ENCODE measurements around the gene NRCAM. TPM values are rescaled to one million over a fixed set of nuclear protein-coding genes. Genes with fewer than 3 reads are reported as not detected.

The NRCAM gene
- total and polyA plus RNA-seq, 2 donors (not counting 1 experiment from before 2014, with no cell fraction given), result 0.75 to 4.6 TPM

GRCh38 chr7:108479118-108479517 lies 22.9 kb upstream of the NRCAM start:
- 60% methylated on average over 1 of the region's 5 CpGs for WGBS (ENCODE audit: insufficient coverage)
- Histone ChIP-seq H3K36me3 (replicated peaks in 1 of 2; ENCODE audit: control extremely low read depth in 1 of 2, control insufficient read depth in 1 of 2, extremely low read depth in 1 of 2, insufficient read depth in 2 of 2, low read length in 1 of 2) (peaks cover 2 to 54% of the 10 kb centered on the region in 2 experiments), H4K20me1 (ENCODE audit: control insufficient read depth, insufficient read depth, low read length, poor library complexity, severe bottlenecking) (peaks cover 13% of the 10 kb centered on the region), H3K4me2 (replicated peaks; ENCODE audit: low read depth, low read length, poor library complexity, severe bottlenecking) (no peak overlapping the region), H3K4me3 (ENCODE audit: control extremely low read depth in 1 of 5, extremely low read depth in 1 of 5, insufficient read depth in 1 of 5, low read depth in 2 of 5, low read length in 4 of 5) (no peak overlapping the region), H3K27me3 (replicated peaks in 1 of 4; ENCODE audit: control extremely low read depth in 1 of 4, control insufficient read depth in 3 of 4, insufficient read depth in 4 of 4, low read length in 3 of 4) (no peaks in the 10 kb centered on the region), H3K27ac (ENCODE audit: low read length in 2 of 2) (no peak overlapping the region), H3K9ac (ENCODE audit: low read length) (no peak overlapping the region), H2AFZ (ENCODE audit: insufficient read depth, low read depth, low read length, poor library complexity, severe bottlenecking) (no peak overlapping the region), H3K9me3 (ENCODE audit: control extremely low read depth in 1 of 3, control insufficient read depth in 2 of 3, insufficient read depth in 1 of 3, low read length in 2 of 3) (no peaks in the 10 kb centered on the region), H3K4me1 (ENCODE audit: control insufficient read depth in 2 of 2, insufficient read depth in 2 of 2, low read length in 2 of 2) (no peaks in the 10 kb centered on the region), H3K79me2 (ENCODE audit: control insufficient read depth, insufficient read depth, low read length) (no peaks in the 10 kb centered on the region)
- peaks cover 6% of the 10 kb centered on the region for H3K4me1 Mint-ChIP-seq
- intact Hi-C loops (cut with micrococcal nuclease), result no loop called here
- ATAC-seq (ENCODE audit: low read depth) (no peak), DNase-seq (no peak)
- no peak overlapping the region for H3K27ac Mint-ChIP-seq
- no peaks in the 10 kb centered on the region for H3K9me3 Mint-ChIP-seq (ENCODE audit: insufficient read depth)
- TF ChIP-seq EZH2 (IDR thresholded peaks at IDR 0.05; ENCODE audit: borderline replicate concordance, insufficient read depth, low read depth, low read length, poor library complexity, severe bottlenecking) (no peak), CTCF (IDR thresholded peaks at IDR 0.05) (no peak)
- no peak overlapping the region for H3K4me3 Mint-ChIP-seq
- ChIA-PET POLR2A (interaction anchor here (1.0 kb wide), 1 partner anchor 25 kb away, joined by 3 read pairs; no protein-coding TSS in a partner anchor), CTCF (interaction anchor here (0.6 to 1.5 kb wide), 4 partner anchors 9 to 27 kb away, joined by 3 to 6 read pairs (median 3); partner anchors contain the start of gene NRCAM)
- no peaks in the 10 kb centered on the region for H3K27me3 Mint-ChIP-seq

GRCh38 chr7:108468246-108468645 lies 12.0 kb upstream of the NRCAM start:
- DNase-seq, result no peak
- TF ChIP-seq EZH2 (IDR thresholded peaks at IDR 0.05; ENCODE audit: borderline replicate concordance, insufficient read depth, low read depth, low read length, poor library complexity, severe bottlenecking) (no peak), CTCF (IDR thresholded peaks at IDR 0.05) (no peak)
- Histone ChIP-seq H3K9ac (ENCODE audit: low read length) (no peak overlapping the region), H3K27me3 (replicated peaks in 1 of 4; ENCODE audit: control extremely low read depth in 1 of 4, control insufficient read depth in 3 of 4, insufficient read depth in 4 of 4, low read length in 3 of 4) (peaks cover 0 to 15% (median 7%) of the 10 kb centered on the region in 4 experiments), H4K20me1 (ENCODE audit: control insufficient read depth, insufficient read depth, low read length, poor library complexity, severe bottlenecking) (peaks cover 7% of the 10 kb centered on the region), H3K4me2 (replicated peaks; ENCODE audit: low read depth, low read length, poor library complexity, severe bottlenecking) (no peak overlapping the region), H2AFZ (ENCODE audit: insufficient read depth, low read depth, low read length, poor library complexity, severe bottlenecking) (no peak overlapping the region), H3K4me1 (ENCODE audit: control insufficient read depth in 2 of 2, insufficient read depth in 2 of 2, low read length in 2 of 2) (peaks cover 9 to 11% of the 10 kb centered on the region in 2 donors), H3K79me2 (ENCODE audit: control insufficient read depth, insufficient read depth, low read length) (no peaks in the 10 kb centered on the region), H3K36me3 (replicated peaks in 1 of 2; ENCODE audit: control extremely low read depth in 1 of 2, control insufficient read depth in 1 of 2, extremely low read depth in 1 of 2, insufficient read depth in 2 of 2, low read length in 1 of 2) (no peaks in the 10 kb centered on the region), H3K9me3 (ENCODE audit: control extremely low read depth in 1 of 3, control insufficient read depth in 2 of 3, insufficient read depth in 1 of 3, low read length in 2 of 3) (no peaks in the 10 kb centered on the region), H3K4me3 (ENCODE audit: control extremely low read depth in 1 of 5, extremely low read depth in 1 of 5, insufficient read depth in 1 of 5, low read depth in 2 of 5, low read length in 4 of 5) (no peak overlapping the region), H3K27ac (ENCODE audit: low read length in 2 of 2) (no peak overlapping the region)
- Mint-ChIP-seq H3K4me3 (peak overlapping the region; percentile 71), H3K9me3 (ENCODE audit: insufficient read depth) (no peaks in the 10 kb centered on the region), H3K27me3 (peaks cover 24% of the 10 kb centered on the region), H3K4me1 (peaks cover 9% of the 10 kb centered on the region), H3K27ac (no peak overlapping the region)
- ChIA-PET POLR2A (interaction anchor here (0.5 to 0.7 kb wide), 3 partner anchors 12 to 310 kb away, joined by 3 to 8 read pairs (median 4); partner anchors contain the start of genes DNAJB9 and THAP5), CTCF (interaction anchor here (0.7 to 5.2 kb wide), 9 partner anchors 8 to 287 kb away, joined by 3 to 48 read pairs (median 6); partner anchors contain the start of gene NRCAM)
- intact Hi-C loops (cut with micrococcal nuclease), result loop anchor here (2.0 kb wide), 1 partner anchor 15 kb away; no protein-coding TSS in a partner anchor
- 47% methylated on average over 2 of the region's 4 CpGs for WGBS (ENCODE audit: insufficient coverage)
- no peak for ATAC-seq (ENCODE audit: low read depth)

All from B cell (primary cell).